ENCODE data around the gene CPNE1. TPM values are rescaled to one million over a fixed set of nuclear protein-coding genes. Genes with fewer than 3 reads are reported as not detected.
"Not testable (repeated sequence)": the region's sequence is repeated elsewhere in the genome, so short reads cannot be mapped to it uniquely, and the experiment has no call there.

The CPNE1 gene
- total RNA-seq, 1 donor from 2014 or later: 293 TPM

GRCh38 chr20:35690265-35690664, 25.6 kb upstream of the CPNE1 start:
- Mint-ChIP-seq H3K4me3 (ENCODE audit: low read depth) (no peak overlapping the region), H3K36me3 (ENCODE audit: insufficient read depth) (peaks cover 24% of the 10 kb centered on the region), H3K4me1 (ENCODE audit: low read depth) (no peaks in the 10 kb centered on the region), H3K27me3 (no peaks in the 10 kb centered on the region), H3K27ac (no peak overlapping the region), H3K9me3 (ENCODE audit: low read depth) (peaks cover 7% of the 10 kb centered on the region)
- no peak for DNase-seq (ENCODE audit: low spot score, unreplicated experiment)
- TF ChIP-seq, protein P1, sequence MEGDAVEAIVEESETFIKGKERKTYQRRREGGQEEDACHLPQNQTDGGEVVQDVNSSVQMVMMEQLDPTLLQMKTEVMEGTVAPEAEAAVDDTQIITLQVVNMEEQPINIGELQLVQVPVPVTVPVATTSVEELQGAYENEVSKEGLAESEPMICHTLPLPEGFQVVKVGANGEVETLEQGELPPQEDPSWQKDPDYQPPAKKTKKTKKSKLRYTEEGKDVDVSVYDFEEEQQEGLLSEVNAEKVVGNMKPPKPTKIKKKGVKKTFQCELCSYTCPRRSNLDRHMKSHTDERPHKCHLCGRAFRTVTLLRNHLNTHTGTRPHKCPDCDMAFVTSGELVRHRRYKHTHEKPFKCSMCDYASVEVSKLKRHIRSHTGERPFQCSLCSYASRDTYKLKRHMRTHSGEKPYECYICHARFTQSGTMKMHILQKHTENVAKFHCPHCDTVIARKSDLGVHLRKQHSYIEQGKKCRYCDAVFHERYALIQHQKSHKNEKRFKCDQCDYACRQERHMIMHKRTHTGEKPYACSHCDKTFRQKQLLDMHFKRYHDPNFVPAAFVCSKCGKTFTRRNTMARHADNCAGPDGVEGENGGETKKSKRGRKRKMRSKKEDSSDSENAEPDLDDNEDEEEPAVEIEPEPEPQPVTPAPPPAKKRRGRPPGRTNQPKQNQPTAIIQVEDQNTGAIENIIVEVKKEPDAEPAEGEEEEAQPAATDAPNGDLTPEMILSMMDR (IDR thresholded peaks at IDR 0.05; ENCODE audit: unreplicated experiment): no peak

DNA sequence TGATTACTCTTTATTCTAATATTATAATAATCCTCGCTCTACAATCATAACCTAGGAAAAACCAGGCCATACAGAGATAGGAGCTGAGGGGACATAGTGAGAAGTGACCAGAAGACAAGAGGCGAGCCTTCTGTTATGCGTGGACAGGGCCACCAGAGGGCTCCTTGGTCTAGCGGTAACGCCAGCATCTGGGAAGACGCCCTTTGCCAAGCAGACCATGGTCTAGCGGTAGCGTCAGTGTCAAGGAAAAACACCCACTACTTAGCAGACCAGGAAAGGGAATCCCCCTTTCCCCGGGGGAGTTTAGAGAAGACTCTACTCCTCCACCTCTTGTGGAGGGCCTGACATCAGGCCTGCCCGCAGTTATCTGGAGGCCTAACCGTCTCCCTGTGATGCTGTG, 22.2 kb upstream of the CPNE1 start:
- not testable (repeated sequence) for H3K27ac Mint-ChIP-seq; H3K27me3 Mint-ChIP-seq; H3K4me3 Mint-ChIP-seq (ENCODE audit: low read depth); H3K9me3 Mint-ChIP-seq (ENCODE audit: low read depth); H3K4me1 Mint-ChIP-seq (ENCODE audit: low read depth); DNase-seq (ENCODE audit: low spot score, unreplicated experiment)
- peaks cover 21% of the 10 kb centered on the region for H3K36me3 Mint-ChIP-seq (ENCODE audit: insufficient read depth)

DNA sequence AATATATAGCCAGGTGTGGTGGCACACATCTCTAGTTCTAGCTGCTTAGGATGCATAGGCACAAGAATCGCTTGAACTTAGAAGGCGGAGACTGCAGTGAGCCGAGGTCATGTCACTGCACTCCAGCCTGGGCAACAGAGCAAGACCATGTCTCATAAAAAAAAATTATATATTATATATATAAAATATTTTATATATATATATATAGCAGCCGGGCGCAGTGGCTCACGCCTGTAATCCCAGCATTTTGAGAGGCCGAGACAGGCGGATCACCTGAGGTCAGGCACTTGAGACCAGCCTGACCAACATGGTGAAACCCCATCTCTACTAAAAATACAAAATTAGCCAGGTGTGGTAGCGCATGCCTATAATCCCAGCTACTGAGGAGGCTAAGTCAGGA, 20.7 kb upstream of the CPNE1 start:
- H3K36me3 Mint-ChIP-seq (ENCODE audit: insufficient read depth): peaks cover 19% of the 10 kb centered on the region

DNA sequence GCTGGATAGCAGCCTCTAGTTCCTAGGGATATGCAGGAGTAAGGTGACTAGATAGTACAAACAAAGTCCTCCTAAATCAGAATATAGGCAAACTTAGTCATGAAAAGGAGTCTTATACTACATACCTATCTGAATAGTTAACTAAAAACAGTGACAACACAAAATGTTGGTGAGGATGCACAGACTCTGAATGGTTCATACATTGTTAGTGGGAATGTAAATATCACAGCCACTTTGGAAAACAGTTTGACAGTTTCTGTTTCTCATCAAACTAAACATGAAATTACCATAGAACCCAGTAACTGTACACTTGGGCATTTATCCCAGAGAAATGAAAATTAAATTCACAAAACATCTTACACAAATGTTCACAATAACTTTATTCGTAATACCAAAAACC, 17.3 kb upstream of the CPNE1 start:
- Mint-ChIP-seq H3K27me3 (no peaks in the 10 kb centered on the region), H3K27ac (no peak overlapping the region), H3K4me3 (ENCODE audit: low read depth) (no peak overlapping the region), H3K4me1 (ENCODE audit: low read depth) (no peaks in the 10 kb centered on the region), H3K36me3 (ENCODE audit: insufficient read depth) (peaks cover 3% of the 10 kb centered on the region), H3K9me3 (ENCODE audit: low read depth) (no peaks in the 10 kb centered on the region)
- DNase-seq (ENCODE audit: low spot score, unreplicated experiment): no peak
- TF ChIP-seq, protein P1 (IDR thresholded peaks at IDR 0.05; ENCODE audit: unreplicated experiment): no peak

More for the DNA sequence above, 20.7 kb upstream of the CPNE1 start:
- H3K4me3 Mint-ChIP-seq (ENCODE audit: low read depth); H3K27ac Mint-ChIP-seq; H3K9me3 Mint-ChIP-seq (ENCODE audit: low read depth); DNase-seq (ENCODE audit: low spot score, unreplicated experiment); H3K27me3 Mint-ChIP-seq; H3K4me1 Mint-ChIP-seq (ENCODE audit: low read depth): not testable (repeated sequence)

GRCh38 chr20:35680452-35681183, 15.9 kb upstream of the CPNE1 start:
- no peak overlapping the region for H3K4me3 Mint-ChIP-seq (ENCODE audit: low read depth)
- H3K27ac Mint-ChIP-seq: no peak overlapping the region
- no peaks in the 10 kb centered on the region for H3K9me3 Mint-ChIP-seq (ENCODE audit: low read depth)
- DNase-seq (ENCODE audit: low spot score, unreplicated experiment): no peak
- TF ChIP-seq, protein P1 (IDR thresholded peaks at IDR 0.05; ENCODE audit: unreplicated experiment): no peak
- no peaks in the 10 kb centered on the region for H3K36me3 Mint-ChIP-seq (ENCODE audit: insufficient read depth)
- H3K27me3 Mint-ChIP-seq: no peaks in the 10 kb centered on the region
- H3K4me1 Mint-ChIP-seq (ENCODE audit: low read depth): no peaks in the 10 kb centered on the region

- Mint-ChIP-seq H3K27ac (no peak overlapping the region), H3K27me3 (no peaks in the 10 kb centered on the region), H3K4me1 (ENCODE audit: low read depth) (no peaks in the 10 kb centered on the region), H3K4me3 (ENCODE audit: low read depth) (no peak overlapping the region), H3K9me3 (ENCODE audit: low read depth) (no peaks in the 10 kb centered on the region), H3K36me3 (ENCODE audit: insufficient read depth) (peaks cover 2% of the 10 kb centered on the region)
- TF ChIP-seq, protein P1 (IDR thresholded peaks at IDR 0.05; ENCODE audit: unreplicated experiment): no peak
- DNase-seq (ENCODE audit: low spot score, unreplicated experiment): no peak
These were observed 10.2 kb upstream of the CPNE1 start for GRCh38 chr20:35674921-35675320.
